ENCODE results near the gene SLC26A3.

Gene SLC26A3

GRCh38 chr7:107815254-107815882 is 12.3 kb upstream of the SLC26A3 start:
- DNase-seq: no peak

GRCh38 chr7:107813524-107813923 is 10.5 kb upstream of the SLC26A3 start:
- no peak for DNase-seq

GRCh38 chr7:107811934-107812333 is 8.9 kb upstream of the SLC26A3 start:
- no peak for DNase-seq

DNA sequence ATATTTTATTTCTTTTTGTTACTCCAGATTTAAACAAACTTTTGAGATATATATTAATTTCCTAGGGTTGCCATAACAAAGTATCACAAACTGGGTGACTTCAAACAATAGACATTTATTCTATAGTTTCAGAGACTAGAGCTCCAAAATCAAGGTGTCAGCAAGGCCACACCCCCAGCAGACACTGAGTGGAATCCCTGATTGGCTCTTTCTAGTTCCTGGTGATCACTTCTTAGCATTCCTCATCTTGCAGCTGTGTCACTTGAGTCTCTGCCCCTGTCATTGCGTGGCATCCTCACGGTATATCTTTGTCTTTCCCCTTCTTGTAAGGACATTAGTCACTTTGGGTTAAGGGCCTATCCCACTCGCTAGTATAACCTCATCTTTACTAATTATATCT is 7.6 kb upstream of the SLC26A3 start:
- DNase-seq: no peak

DNA sequence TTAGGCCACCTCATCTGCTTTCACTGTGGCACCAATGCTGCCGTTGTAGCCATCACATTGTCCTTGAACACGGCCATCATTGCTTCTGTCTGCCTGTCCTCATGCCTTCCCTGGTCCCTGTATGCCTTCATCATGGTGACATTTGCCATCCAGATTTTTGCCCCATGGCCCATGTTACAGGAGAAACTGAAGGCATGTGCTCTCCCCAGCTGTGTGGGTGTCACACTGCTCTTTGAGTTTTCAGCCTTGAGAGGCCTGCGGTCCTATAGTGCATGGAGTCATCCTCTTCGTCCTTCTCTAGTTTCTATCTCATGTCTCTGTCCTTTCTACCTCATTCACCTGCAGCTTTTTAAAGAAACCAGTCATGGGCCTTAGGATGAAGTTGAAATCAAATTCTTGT is 6.2 kb upstream of the SLC26A3 start:
- no peak for DNase-seq

GRCh38 chr7:107799647-107800264 is 3.3 kb downstream of the SLC26A3 start:
- no peak for DNase-seq

DNA sequence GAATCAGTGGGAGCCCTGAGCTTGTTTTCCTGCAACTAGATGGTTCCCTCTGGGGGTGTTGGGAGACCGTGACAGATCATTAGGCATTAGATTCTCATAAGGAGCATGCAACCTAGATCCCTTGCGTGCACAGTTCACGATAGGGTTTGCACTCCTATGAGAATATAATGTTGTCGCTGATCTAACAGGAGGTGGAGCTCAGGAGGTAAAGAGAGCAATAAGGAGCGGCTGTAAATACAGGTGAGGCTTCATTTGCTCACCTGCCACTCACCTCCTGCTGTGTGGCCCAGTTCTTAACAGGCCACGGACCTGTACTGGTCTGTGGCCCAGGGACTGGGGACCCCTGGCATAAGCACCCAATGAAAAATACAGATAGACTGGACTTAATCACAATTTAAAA is 10.7 kb downstream of the SLC26A3 start:
- DNase-seq: no peak

DNA sequence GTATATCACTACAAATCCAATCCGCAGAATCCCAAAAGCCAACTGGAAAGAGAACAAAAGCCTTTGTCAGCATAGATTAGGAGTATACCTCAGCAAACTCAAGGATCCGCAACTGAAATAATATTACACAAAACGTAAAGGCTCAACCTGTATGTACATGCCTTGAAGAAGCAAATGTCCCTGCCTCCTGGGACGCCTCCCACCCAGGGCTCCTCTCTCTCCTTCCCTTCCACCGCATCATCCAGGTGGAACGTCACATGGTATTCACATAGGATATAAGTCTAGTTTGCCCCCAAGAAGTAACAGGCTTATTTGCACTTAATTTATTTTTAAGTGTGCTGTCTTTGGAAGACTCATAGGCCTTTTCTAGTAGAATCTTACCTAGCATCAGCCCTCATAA is 13.4 kb downstream of the SLC26A3 start:
- DNase-seq: no peak

DNA sequence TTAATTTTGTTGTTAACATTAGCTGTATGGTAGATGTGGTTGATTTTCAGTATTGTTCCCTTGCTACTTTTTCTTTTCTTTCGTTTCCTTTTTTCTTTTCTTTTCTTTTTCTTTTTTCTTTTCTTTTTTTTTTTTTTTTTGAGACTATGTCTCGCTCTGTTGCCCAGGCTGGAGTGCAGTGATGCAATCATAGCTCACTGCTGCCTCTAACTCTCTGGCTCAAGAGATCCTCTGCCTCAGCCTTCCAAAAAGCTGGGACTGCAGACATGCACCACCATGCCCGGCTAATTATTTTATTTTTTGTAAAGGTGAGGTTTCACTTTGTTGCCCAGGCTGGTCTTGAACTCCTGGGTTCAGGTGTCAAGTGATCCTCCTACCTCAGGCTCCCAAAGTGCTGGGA is 14.4 kb downstream of the SLC26A3 start:
- no peak for DNase-seq

- no peak for DNase-seq
Observed at GRCh38 chr7:107788216-107788615, 14.8 kb downstream of the SLC26A3 start.

DNA sequence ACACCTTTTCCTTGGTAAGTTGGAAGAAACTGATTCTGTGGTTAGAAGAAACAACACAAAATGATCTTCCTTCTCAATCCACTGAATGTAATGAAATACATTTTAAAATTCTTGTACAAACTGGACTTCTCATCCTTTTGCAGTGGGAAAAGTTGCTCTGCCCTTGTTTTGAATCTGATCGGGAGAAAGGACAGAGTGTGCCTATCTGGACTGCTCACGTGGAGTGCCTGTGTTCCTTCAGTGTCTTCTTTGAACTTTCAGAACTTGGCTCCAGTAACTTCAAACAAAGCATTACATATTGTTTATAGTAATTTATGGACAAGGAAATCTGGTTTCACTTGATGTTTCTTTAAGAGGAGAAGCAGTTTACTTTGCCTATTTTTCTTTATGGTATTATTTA is 17.1 kb downstream of the SLC26A3 start:
- DNase-seq: no peak

GRCh38 chr7:107785170-107785569 is 17.9 kb downstream of the SLC26A3 start:
- no peak for DNase-seq

- DNase-seq: no peak
Observed at GRCh38 chr7:107783648-107784047, 19.4 kb downstream of the SLC26A3 start.

DNA sequence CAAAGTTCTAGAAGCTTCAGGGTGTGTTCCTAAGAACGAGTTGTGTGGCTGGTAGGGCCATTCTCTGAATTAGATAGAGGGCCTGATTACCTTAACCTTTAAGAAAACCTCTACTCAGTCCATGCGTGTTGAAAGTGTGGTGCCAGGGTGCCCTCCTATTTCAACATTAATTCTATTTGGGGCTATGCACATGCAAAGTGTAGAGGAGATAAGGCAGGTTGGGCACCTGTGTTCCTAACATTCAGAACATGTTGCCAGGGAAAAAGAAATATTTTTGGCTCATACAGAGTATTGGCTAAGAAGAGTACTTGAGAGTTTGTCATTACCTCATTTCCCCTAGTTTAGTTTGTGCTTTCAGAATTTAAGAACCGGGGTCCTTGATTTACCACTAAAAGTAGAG is 20.6 kb downstream of the SLC26A3 start:
- no peak for DNase-seq

- no peak for DNase-seq
Observed at GRCh38 chr7:107779647-107780099, 23.4 kb downstream of the SLC26A3 start.

DNA sequence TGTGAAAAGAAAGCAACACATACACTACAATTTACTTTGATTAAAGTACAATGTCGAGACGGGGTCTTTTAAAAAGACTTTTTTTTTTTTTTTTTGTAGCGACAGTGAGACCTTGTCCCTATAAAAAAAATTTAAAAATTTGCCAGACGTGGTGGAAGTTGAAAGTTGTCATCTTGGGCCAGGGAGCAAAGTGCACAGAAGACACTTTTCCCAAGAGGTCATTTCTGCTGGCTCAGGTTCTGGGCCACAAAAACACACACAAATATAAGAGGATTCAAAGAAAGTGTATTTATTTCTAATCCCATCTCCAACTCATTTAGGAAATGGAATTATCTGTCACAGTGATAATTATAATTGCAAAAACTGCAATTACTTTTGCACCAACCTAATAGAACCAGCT is 24.7 kb downstream of the SLC26A3 start:
- no peak for DNase-seq

DNA sequence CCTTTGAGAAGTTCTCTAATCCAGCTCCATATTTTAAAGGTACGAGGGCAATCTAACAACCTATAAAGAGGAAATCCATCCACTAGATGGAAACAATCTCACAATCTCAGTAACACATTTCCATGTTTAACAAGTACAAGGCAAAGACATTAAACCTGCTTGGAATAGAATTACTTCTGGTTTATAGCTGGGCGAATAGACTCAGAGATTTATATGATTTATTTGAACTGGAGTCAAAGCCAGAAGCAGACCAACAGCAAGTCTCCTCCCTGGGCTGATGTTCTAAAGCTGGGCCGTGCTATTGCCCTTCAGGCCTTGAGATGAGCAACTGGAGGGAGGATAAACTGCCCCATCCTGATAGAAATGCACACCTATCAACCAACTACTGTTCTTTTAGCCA is 25.3 kb downstream of the SLC26A3 start:
- no peak for DNase-seq

- DNase-seq: no peak
Observed at GRCh38 chr7:107773027-107773426, 30.0 kb downstream of the SLC26A3 start.

- no peak for DNase-seq
Observed at GRCh38 chr7:107768263-107768662, 34.8 kb downstream of the SLC26A3 start.

DNA sequence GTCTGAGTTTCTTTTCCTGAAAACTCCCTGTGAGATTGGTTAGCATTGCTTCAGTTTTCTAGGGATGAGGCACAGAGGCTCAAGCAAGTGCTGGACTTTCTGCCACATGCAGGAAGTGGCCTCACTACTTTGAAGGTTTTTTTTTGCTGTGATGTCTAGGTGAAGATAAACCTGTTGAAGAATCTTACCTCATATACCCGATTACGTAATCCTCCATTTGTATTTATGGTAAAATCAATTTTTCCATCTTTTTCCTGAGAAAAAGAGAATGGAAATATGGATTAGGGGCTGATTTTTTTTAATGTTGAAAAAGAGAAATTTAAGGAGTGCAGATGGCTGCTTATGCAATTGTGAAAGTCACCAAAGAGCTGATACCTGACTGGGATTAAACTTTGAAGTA is 35.6 kb downstream of the SLC26A3 start:
- no peak for DNase-seq

- no peak for DNase-seq
Observed at GRCh38 chr7:107758667-107759066, 44.4 kb downstream of the SLC26A3 start.

GRCh38 chr7:107754642-107755041 is 48.4 kb downstream of the SLC26A3 start:
- DNase-seq: no peak

DNA sequence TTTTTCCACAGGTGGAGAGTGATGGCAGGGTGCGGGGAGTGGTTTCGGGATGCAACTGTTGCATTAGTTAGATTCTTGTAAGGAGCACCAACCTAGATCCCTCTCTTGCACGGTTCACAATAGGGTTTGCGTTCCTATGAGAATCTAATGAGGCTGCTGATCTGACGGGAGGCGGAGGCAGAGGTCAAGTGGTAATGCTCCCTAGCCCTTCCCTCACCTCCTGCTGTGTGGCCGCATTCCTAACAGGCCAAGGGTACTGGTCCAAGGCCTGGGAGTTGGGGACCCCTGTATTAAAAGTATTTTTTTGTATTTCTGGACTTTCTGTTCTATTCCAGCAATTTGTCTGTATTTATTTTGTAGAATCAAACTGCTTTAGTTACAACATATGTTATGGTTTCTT is 51.9 kb downstream of the SLC26A3 start:
- DNase-seq: no peak

DNA sequence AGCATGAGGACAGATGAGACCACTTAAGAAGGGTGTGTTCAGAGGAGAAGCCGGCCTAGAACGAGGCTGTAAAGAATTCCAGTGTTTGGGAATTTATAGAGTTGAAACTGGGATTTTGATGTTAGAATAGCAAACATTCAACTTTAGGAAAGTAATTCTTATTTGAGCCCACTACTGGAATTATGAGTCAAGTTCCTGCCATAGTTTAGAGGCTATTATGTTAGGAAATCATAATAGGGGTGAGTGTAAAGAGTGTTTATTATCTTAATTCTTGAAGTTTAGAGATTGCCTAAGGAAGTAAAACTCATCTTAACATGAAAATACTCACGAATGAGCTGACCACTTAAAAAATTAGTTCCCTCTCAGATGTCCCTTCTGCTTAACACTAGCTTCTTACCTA is 57.0 kb downstream of the SLC26A3 start:
- DNase-seq: no peak

- DNase-seq: peak in 1 of 2 experiments; percentile 68
Observed at GRCh38 chr7:107744345-107744750, 58.7 kb downstream of the SLC26A3 start.

All from NCI-H526 (cell line).